HL-60 (cell line): ENCODE measurements around the gene COL25A1.
"Not testable (repeated sequence)": the region's sequence is repeated elsewhere in the genome, so short reads cannot be mapped to it uniquely, and the experiment has no call there.

Experiments
- DNase-seq, 2 experiments: peaks; one replicate each; pipeline ENCODE4 v3.0.0-alpha.2; 2010 to 2020; ENCODE audit warnings: low read depth in 1 of 2, low spot score in 1 of 2
- H3K27ac ChIP-seq: fragments of 250-450 bp; sonication (Bioruptor Pico); replicated peaks from 2 replicates; pipeline ENCODE4 v1.5.1; 2020; ENCODE audit warnings: mild to moderate bottlenecking, moderate library complexity
- H3K27me3 ChIP-seq: fragments of 250-450 bp; sonication (Bioruptor Pico); 2 replicates; pipeline ENCODE4 v1.5.1; 2021; ENCODE audit warnings: mild to moderate bottlenecking, moderate library complexity; ENCODE audit not compliant: insufficient read depth, poor library complexity, severe bottlenecking
- H3K4me3 ChIP-seq: replicated peaks from 2 replicates; pipeline ENCODE4 v1.5.1; 2011; ENCODE audit warnings: mild to moderate bottlenecking, control low read depth, low read length; ENCODE audit not compliant: insufficient read depth
- CTCF ChIP-seq: IDR thresholded peaks from one replicate; pipeline ENCODE4 v1.5.1; 2011; ENCODE audit warnings: low read length, control low read depth, inconsistent platforms; ENCODE audit not compliant: insufficient read depth
- GABPA ChIP-seq: IDR thresholded peaks from 2 replicates; pipeline ENCODE4 v1.6.1; 2012; ENCODE audit warnings: low read depth
- POLR2AphosphoS5 ChIP-seq: IDR thresholded peaks from 2 replicates; pipeline ENCODE4 v1.6.1; 2012; ENCODE audit warnings: low read depth
- REST ChIP-seq: IDR thresholded peaks from 2 replicates; pipeline ENCODE4 v1.6.1; 2012; ENCODE audit warnings: low read depth; ENCODE audit not compliant: insufficient replicate concordance
- SPI1 ChIP-seq: IDR thresholded peaks from 2 replicates; pipeline ENCODE4 v1.6.1; 2012; ENCODE audit warnings: low read depth, mild to moderate bottlenecking, borderline replicate concordance

Gene COL25A1

GRCh38 chr4:109111031-109111430 lies 191.4 kb downstream of the COL25A1 start:
- Histone ChIP-seq H3K27ac (no peak overlapping the region), H3K4me3 (no peak overlapping the region), H3K27me3 (no peaks in the 10 kb centered on the region)
- DNase-seq: no peak
- TF ChIP-seq CTCF (no peak), POLR2AphosphoS5 (no peak), REST (no peak), SPI1 (no peak)

DNA sequence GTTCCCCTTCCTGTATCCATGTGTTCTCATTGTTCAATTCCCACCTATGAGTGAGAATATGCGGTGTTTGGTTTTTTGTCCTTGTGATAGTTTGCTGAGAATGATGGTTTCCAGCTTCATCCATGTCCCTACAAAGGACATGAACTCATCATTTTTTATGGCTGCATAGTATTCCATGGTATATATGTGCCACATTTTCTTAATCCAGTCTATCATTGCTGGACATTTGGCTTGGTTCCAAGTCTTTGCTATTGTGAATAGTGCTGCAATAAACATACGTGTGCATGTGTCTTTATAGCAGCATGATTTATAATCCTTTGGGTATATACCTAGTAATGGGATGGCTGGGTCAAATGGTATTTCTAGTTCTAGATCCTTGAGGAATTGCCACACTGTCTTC lies 194.2 kb downstream of the COL25A1 start:
- H3K4me3 ChIP-seq, DNase-seq, H3K27ac ChIP-seq, H3K27me3 ChIP-seq: not testable (repeated sequence)

DNA sequence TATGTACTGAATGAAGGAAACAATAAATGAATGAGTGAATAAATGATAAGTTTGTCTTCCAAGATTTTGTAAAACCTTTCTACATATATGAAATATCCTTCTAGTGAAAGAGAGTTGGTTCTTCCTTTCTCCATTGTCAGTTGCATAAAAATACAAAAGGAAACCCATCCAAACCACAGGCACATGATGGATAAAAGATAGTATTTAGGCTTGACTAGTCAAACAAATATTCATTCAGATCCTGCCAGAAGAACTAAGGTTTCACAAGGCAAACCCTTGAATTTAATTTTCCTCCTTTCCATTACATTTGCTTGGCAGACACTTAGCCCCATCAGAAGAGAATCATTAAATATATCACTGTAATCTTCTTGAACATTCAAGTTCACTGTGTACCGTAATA lies 208.4 kb downstream of the COL25A1 start:
- Histone ChIP-seq H3K4me3 (no peak overlapping the region), H3K27me3 (no peaks in the 10 kb centered on the region), H3K27ac (no peak overlapping the region)
- DNase-seq: no peak
- TF ChIP-seq SPI1 (no peak), POLR2AphosphoS5 (no peak), GABPA (no peak), CTCF (no peak)

DNA sequence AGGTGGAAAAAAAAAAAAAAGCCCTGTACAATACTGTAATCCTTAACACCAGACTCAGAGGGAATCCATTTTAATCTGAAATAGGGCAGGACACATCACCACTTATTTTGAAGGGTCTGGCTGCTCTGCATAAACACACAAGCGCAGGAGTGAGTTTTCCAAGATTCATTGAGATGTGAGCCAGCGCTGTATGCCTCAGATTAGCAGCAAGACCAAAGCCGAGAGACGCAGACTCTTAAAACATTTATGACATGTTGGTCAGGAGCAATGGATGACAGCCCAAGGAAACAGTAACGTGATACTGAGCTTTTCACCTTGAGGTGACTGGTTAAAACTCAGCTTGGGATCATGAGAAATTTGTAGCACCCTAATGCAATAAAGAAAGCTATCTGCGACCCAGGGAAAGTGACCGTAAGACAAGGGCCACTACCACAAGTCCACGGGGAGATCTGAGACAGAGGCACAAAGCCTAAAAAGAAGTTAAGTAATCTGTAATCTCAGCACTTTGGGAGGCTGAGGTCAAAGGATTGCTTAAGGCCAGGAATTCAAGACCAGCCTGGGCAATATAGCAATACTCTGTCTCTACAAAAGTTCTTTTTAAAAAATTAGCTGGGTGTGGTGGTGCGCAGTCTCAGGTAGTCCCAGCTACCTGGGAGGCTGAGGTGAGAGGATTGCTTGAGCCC lies 210.6 kb downstream of the COL25A1 start:
- DNase-seq: no peak
- Histone ChIP-seq H3K4me3 (no peak overlapping the region), H3K27me3 (no peaks in the 10 kb centered on the region), H3K27ac (no peak overlapping the region)
- no peak for TF ChIP-seq REST
- TF ChIP-seq SPI1: no peak

DNA sequence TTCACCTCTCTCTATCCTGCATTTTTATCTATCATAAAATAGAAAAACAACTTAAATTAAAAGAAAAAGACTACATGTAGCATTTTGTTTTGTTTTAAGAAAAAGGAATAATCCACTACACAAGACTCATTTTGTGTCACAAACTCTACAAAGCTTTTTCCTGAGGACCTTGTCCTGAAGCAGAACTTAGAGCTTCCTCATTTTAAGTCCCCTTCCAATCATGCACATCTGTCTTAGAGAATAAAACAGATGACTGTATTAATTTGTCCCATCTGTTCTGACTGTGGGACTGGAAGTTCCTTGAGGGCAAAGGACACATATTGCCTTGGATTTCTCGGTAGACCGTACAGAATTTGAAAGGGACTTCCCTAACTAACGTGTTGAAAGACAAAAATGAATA lies 218.5 kb downstream of the COL25A1 start:
- Histone ChIP-seq H3K27me3 (no peaks in the 10 kb centered on the region), H3K4me3 (no peak overlapping the region), H3K27ac (no peak overlapping the region)
- no peak for DNase-seq
- no peak for TF ChIP-seq SPI1
- no peak for TF ChIP-seq CTCF
- TF ChIP-seq GABPA: no peak
- TF ChIP-seq POLR2AphosphoS5: no peak
- no peak for TF ChIP-seq REST
